ENCODE measurements around the gene ZNF182.
A peak's percentile ranks its signal among the peaks of the same experiment; 100 is the strongest.
"Not testable (repeated sequence)": the region's sequence is repeated elsewhere in the genome, so short reads cannot be mapped to it uniquely, and the experiment has no call there.

Gene ZNF182

DNA sequence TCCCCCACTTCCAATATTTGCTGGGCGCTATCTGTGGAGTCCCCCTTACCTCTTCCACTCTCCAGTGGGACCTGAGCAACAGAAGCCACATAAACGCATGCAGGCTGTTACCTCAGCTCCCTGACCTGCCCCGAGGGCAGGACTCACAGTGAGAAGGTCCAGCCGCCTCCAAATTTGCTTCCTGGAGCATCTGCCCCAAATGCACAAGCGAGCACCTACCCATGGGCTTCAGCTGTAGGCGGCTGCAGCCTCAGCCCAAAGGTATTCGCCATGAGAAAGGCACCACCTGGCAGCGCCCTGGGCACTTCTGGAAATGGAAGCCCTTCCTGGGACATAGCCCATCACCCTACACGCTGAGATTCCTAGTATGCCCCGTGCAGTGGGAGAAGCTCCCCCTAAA, 26.4 kb upstream of the ZNF182 start:
- H3K27me3 ChIP-seq (replicated peaks) = no peaks in the 10 kb centered on the region
- DNase-seq = no peak
- H3K4me3 ChIP-seq (ENCODE audit: low read depth, low read length) = no peak overlapping the region
- no peaks in the 10 kb centered on the region for H3K36me3 ChIP-seq (replicated peaks)
- TF ChIP-seq, protein P1, sequence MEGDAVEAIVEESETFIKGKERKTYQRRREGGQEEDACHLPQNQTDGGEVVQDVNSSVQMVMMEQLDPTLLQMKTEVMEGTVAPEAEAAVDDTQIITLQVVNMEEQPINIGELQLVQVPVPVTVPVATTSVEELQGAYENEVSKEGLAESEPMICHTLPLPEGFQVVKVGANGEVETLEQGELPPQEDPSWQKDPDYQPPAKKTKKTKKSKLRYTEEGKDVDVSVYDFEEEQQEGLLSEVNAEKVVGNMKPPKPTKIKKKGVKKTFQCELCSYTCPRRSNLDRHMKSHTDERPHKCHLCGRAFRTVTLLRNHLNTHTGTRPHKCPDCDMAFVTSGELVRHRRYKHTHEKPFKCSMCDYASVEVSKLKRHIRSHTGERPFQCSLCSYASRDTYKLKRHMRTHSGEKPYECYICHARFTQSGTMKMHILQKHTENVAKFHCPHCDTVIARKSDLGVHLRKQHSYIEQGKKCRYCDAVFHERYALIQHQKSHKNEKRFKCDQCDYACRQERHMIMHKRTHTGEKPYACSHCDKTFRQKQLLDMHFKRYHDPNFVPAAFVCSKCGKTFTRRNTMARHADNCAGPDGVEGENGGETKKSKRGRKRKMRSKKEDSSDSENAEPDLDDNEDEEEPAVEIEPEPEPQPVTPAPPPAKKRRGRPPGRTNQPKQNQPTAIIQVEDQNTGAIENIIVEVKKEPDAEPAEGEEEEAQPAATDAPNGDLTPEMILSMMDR (IDR thresholded peaks at IDR 0.05; ENCODE audit: low read depth, low read length, missing control alignments) = no peak
- no peak overlapping the region for H3K27ac ChIP-seq
- in situ Hi-C loops (cut with HindIII; ENCODE audit: low pct_ligation_motif_present, low sequenced_read_pairs) = no loop called here

DNA sequence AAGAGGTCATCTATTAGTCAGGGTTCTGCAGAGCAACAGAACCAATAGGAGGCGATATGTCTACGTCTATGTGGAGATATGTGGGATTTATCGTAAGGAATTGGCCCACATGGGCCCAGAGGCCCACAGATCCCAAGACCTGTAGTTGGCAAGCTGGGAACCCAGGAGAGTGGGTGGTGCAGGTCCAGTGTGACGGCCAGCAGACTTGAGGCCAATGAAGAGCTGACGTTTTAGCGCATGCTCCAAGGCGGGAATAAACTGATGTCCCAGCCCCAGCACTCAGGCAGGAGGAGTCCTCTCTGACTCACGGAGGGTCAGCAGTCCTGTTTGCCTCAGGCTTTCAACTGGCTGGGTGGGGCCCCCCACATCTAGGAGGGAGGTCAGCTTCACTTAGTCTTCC, 24.3 kb upstream of the ZNF182 start:
- DNase-seq = no peak
- Histone ChIP-seq H3K36me3 (replicated peaks) (no peaks in the 10 kb centered on the region), H3K27ac (no peak overlapping the region), H3K4me3 (ENCODE audit: low read depth, low read length) (no peak overlapping the region), H3K27me3 (replicated peaks) (no peaks in the 10 kb centered on the region)
- in situ Hi-C loops (cut with HindIII; ENCODE audit: low pct_ligation_motif_present, low sequenced_read_pairs) = no loop called here
- TF ChIP-seq, protein P1 (IDR thresholded peaks at IDR 0.05; ENCODE audit: low read depth, low read length, missing control alignments) = no peak

DNA sequence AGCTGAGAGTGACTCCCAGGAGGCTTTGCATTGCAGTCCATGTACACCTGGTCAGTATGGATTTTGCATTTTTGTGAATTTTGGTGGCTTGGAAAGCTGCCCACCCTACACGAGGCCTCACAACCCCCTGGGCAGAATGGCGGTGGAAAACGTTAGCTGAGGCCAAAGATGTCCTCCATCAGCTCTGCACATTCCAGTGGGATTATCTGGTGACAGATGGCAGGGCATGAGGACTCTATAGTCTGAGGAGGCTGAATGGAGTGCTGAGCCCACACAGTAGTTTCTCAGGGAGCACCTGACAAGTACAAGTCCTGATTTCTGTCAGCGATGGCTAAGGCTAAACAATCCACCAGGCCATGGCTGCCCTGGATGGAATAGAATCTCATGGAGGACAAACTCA, 23.8 kb upstream of the ZNF182 start:
- DNase-seq; H3K4me3 ChIP-seq (ENCODE audit: low read depth, low read length); H3K36me3 ChIP-seq (replicated peaks); H3K27me3 ChIP-seq (replicated peaks); H3K27ac ChIP-seq; in situ Hi-C loops (cut with HindIII; ENCODE audit: low pct_ligation_motif_present, low sequenced_read_pairs): not testable (repeated sequence)

DNA sequence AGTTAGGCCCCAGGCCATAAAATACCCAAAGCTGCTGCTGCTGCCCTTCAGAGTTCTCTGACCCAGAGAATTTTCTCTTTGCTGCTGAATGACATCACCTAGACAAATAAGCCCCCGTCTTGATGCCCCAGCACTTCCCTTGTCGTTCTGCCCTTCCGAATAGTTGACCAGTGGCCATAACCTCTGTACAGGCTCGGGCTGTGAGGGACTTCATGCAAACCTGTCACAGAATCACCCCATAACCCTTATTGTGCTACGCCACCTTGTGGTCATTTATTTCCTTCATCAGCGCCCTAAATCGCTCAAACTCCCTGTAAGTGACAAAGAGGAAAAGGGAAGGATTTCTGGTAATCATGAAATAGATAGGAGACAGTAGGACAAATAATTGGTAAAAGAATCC, 21.8 kb upstream of the ZNF182 start:
- in situ Hi-C loops (cut with HindIII; ENCODE audit: low pct_ligation_motif_present, low sequenced_read_pairs) = no loop called here
- Histone ChIP-seq H3K27me3 (replicated peaks) (no peaks in the 10 kb centered on the region), H3K27ac (no peak overlapping the region), H3K36me3 (replicated peaks) (no peaks in the 10 kb centered on the region), H3K4me3 (ENCODE audit: low read depth, low read length) (no peak overlapping the region)
- peak; percentile 54 for DNase-seq
- TF ChIP-seq, protein P1 (IDR thresholded peaks at IDR 0.05; ENCODE audit: low read depth, low read length, missing control alignments) = peak; percentile 59

DNA sequence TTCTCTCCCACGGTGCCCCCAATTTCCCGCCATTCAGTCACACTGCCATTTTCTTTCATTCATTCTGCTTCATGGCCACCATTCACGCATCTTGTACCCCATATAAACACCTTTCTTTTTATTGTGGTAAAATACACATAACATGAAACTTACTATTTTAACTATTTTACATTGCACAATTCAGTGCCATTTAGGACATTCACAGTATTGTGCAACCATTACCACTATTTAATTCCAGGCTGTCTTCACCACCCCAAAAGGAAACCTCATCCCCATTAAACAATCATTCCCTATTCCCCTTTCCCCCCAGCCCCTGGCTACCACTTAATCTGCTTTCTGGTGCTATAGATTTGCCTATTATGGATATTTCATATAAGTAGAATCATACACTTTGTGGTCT, 18.9 kb upstream of the ZNF182 start:
- TF ChIP-seq, protein P1 (IDR thresholded peaks at IDR 0.05; ENCODE audit: low read depth, low read length, missing control alignments) = no peak
- Histone ChIP-seq H3K27ac (no peak overlapping the region), H3K36me3 (replicated peaks) (no peaks in the 10 kb centered on the region), H3K4me3 (ENCODE audit: low read depth, low read length) (no peak overlapping the region), H3K27me3 (replicated peaks) (no peaks in the 10 kb centered on the region)
- in situ Hi-C loops (cut with HindIII; ENCODE audit: low pct_ligation_motif_present, low sequenced_read_pairs) = no loop called here
- no peak for DNase-seq

DNA sequence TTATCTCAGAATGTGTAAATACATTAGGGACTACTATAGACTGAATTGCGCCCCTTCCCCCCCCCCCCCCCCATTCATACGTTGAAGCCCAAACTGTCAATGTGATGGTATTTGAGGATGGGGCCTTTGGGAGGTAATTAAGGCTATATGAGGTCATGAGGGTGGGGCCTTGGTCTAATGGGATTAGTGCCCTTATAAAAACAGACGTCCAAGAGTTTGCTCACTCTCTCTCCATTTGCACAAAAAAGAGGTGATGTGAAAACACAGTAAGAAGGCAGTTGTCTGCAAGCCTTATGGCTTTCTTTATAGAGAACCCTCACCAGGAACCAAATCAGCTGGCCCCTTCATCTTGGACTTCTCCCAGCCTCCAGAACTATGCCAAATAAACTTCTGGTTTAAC, 18.3 kb upstream of the ZNF182 start:
- H3K36me3 ChIP-seq (replicated peaks) = no peaks in the 10 kb centered on the region
- in situ Hi-C loops (cut with HindIII; ENCODE audit: low pct_ligation_motif_present, low sequenced_read_pairs) = no loop called here
- DNase-seq = no peak
- H3K4me3 ChIP-seq (ENCODE audit: low read depth, low read length) = no peak overlapping the region
- H3K27me3 ChIP-seq (replicated peaks) = no peaks in the 10 kb centered on the region
- no peak overlapping the region for H3K27ac ChIP-seq
- TF ChIP-seq, protein P1 (IDR thresholded peaks at IDR 0.05; ENCODE audit: low read depth, low read length, missing control alignments) = no peak

Measured in brain microvascular endothelial cell (primary cell).